Activated naive CD4-positive, alpha-beta T cell treated with anti-CD3 and anti-CD28 coated beads, Interleukin-2, amount 50 U/mL, for 24 hours (primary cell): ENCODE data around the gene IP6K1.
"Not testable (repeated sequence)": the region's sequence is repeated elsewhere in the genome, so short reads cannot be mapped to it uniquely, and the experiment has no call there.

Experiments used
- H3K27ac Mint-ChIP-seq: one replicate; pipeline ENCODE4 v1.8.0; 2021; ENCODE audit warnings: mild to moderate bottlenecking, mixed read lengths
- H3K27me3 Mint-ChIP-seq: one replicate; pipeline ENCODE4 v1.8.0; 2021; ENCODE audit warnings: mixed read lengths
- H3K36me3 Mint-ChIP-seq: one replicate; pipeline ENCODE4 v1.8.0; 2021; ENCODE audit warnings: mixed read lengths
- H3K4me1 Mint-ChIP-seq: one replicate; pipeline ENCODE4 v1.8.0; 2021; ENCODE audit warnings: mixed read lengths
- H3K4me3 Mint-ChIP-seq: one replicate; pipeline ENCODE4 v1.8.0; 2021; ENCODE audit warnings: mild to moderate bottlenecking, mixed read lengths
- H3K9me3 Mint-ChIP-seq: one replicate; pipeline ENCODE4 v1.8.0; 2021; ENCODE audit warnings: mixed read lengths

The IP6K1 gene

DNA sequence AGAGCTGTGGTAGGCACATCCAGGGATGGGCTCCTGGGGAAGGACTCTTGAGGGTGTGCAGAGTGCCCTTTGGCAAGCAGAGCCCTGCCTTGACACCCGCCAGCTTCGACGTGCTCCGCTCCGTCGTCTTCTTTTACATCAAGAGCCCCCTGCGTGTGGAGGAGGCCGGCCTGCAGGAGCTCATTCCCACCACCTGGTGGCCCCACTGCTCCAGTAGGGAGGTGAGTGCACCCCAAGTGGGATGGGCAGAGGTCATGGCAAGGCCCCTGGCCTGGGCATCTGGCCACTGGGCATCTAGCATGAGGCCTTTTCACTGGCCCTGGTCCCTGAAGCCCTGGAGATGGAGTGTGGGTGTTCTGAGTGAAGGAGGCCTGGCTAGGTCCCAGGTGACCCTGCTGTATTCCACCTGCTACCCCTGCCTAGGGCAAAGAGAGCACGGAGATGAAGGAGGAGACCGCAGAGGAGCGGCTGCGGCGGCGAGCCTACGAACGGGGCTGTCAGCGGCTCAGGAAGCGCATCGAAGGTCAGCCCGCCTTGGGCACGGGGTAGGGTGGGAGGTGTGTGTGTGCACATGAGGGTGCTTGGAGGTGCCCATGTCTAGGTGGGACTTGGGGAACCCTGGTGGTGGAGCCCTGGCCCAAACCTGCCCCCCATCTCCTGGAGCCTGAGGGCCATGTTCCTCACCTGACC lies 84.8 kb downstream of the IP6K1 start:
- H3K9me3 Mint-ChIP-seq, result no peaks in the 10 kb centered on the region

DNA sequence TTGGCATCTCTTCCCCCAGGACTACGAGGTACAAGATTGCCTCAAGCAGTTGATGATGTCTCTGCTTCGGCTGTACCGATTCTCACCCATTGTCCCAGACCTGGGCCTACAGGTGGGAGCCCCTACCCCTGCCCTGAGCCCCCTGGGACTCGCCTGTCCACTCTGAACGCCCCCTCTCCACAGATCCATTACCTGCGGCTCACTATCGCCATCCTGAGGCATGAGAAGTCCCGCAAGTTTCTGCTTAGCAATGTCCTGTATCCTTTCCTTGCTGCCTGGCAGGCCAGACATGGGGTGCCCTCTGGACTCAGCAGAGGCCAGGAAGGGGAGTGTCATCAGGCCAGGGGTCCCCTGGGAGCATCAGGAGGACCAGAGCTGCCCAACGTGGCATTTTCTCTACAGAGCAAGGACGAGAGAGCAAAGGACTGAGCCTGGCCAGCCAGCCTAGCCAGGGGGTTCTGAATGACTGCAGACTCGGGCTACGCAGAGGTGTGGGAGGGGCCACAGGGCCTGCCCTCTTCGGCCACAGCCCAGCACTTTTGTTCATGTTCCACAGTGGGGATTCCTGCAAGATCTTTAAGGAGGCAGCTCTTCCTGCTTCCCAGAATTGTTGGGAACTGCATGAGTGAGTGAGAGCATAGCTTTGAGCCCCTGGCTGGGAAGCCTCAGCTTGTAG lies 85.8 kb downstream of the IP6K1 start:
- H3K36me3 Mint-ChIP-seq, result no peaks in the 10 kb centered on the region
- H3K4me3 Mint-ChIP-seq, result no peak overlapping the region
- no peaks in the 10 kb centered on the region for H3K4me1 Mint-ChIP-seq
- H3K27me3 Mint-ChIP-seq, result no peaks in the 10 kb centered on the region
- no peak overlapping the region for H3K27ac Mint-ChIP-seq
- H3K9me3 Mint-ChIP-seq, result no peaks in the 10 kb centered on the region

More for the DNA sequence above, 84.8 kb downstream of the IP6K1 start:
- Mint-ChIP-seq H3K4me1 (no peaks in the 10 kb centered on the region), H3K4me3 (no peak overlapping the region), H3K27ac (no peak overlapping the region), H3K36me3 (no peaks in the 10 kb centered on the region), H3K27me3 (no peaks in the 10 kb centered on the region)

DNA sequence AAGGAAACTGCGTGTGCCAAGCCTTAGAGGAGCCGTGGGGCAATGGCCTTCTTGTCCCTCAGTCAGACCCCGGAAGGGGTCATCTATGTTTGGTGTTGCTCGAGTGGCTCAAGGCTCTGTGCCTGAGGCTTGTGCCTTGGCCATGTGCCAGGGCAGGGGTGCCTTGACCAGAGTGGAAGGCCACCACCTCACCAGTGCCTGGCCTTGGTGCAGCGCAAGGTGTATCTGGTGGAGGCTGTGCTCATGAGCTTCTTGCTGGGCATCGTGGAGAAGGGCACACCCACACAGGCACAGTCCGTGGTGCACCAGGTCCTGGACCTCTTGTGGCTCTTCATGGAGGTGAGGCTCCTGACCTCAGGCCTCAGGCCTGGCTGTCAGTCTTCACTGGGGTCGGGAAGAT lies 86.3 kb downstream of the IP6K1 start:
- Mint-ChIP-seq H3K27me3 (no peaks in the 10 kb centered on the region), H3K36me3 (no peaks in the 10 kb centered on the region)

DNA sequence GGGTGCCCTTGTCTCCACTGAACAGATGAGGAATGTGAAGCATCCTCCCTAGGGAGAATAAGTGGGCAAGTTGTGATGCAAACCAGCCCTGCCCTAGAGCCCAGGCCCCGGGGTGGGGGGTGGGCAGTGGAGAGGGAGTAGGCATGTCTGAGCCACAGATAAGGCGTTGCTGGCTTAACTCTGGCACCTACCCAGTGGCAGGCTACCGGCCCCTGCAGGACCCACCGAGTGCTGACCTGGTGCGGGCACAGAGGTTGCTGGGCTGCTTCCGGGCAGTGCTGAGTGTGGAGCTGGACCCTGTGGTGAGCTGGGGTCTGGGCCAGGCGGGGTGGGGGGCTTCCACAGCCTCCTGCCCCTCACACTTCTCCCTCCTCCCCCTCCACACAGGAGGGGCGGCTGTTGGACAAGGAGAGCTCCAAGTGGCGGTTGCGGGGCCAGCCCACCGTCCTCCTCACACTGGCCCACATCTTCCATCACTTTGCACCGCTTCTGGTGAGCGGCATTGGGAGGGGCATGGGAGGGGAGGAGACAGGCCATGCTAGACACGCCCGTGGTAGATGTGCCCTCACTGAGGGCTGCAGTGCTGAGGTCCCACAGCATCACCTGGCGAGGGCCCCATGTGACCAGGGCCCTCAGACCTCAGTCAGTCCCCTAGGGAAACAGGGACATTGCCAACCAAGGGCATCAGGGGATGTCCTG lies 86.9 kb downstream of the IP6K1 start:
- Mint-ChIP-seq H3K4me3 (no peak overlapping the region), H3K4me1 (no peaks in the 10 kb centered on the region), H3K9me3 (no peaks in the 10 kb centered on the region), H3K27ac (no peak overlapping the region), H3K36me3 (no peaks in the 10 kb centered on the region), H3K27me3 (no peaks in the 10 kb centered on the region)

More for the DNA sequence above, 86.3 kb downstream of the IP6K1 start:
- Mint-ChIP-seq H3K27ac (no peak overlapping the region), H3K9me3 (no peaks in the 10 kb centered on the region), H3K4me1 (no peaks in the 10 kb centered on the region), H3K4me3 (no peak overlapping the region)

DNA sequence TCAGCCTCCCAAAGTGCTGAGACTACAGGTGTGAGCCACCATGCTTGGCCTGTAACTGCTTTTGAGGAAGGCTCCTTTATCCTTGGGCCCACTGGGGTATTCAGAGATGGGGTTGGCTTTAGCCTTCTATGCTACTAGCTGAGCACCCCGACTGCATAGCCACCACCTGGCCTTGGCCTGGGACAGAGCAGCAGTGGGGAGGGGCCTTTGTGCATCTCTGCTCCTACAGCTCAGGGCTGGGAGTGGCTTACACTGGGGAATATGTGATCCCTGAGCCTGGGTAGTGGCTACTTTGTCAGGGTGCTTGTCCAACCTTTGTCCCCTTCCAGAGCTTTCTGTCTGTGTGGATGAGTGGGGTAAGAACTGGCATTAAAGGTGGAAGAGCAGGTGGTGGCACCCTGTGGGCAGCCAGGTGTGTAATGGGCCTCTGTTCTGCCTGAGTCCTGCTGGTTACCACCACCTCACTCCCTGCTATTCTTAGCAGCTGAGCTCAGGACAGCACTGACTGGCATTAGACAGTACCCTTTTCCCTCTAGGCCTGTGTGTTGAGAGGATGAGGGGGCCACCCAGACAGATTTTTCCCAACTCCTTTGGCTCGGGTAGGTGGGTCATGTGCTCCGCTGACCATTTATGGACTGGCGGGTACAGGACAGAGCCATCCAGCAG lies 90.9 kb downstream of the IP6K1 start:
- not testable (repeated sequence) for H3K27ac Mint-ChIP-seq, H3K36me3 Mint-ChIP-seq, H3K27me3 Mint-ChIP-seq, H3K4me3 Mint-ChIP-seq, H3K9me3 Mint-ChIP-seq
- peaks cover 22% of the 10 kb centered on the region for H3K4me1 Mint-ChIP-seq

DNA sequence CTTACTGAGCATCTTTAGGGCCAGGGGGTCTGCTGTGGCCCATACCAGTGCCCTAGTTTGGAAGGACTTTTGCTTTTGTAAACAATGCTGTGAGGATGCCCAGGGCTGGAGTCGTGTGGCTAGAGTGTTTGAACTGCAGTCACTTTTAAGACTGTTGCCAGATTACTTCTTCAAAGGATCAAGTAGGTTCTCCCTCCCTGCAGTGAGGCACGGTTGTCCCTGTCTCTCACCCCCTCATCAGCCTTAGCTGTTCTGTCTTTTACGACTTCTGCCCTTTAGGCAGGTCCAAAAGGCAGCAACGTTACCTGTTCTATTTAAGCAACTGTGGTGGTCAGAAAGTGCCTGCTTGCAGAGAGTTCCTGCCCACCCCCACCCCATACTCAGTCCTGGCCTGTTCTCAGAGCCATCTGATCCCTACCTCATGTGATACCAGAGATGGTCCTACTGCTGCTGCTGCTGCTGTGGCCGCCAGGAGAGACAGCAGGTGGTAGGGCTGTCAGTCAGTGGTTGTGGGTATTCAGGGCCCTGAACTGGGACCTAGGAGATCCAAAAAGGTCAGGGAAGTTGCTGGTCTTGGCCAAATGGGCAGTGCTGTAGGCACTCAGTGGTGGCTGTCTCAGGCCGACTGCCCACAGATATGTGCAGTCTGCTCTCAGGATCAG lies 91.8 kb downstream of the IP6K1 start:
- not testable (repeated sequence) for H3K36me3 Mint-ChIP-seq, H3K9me3 Mint-ChIP-seq, H3K27ac Mint-ChIP-seq, H3K27me3 Mint-ChIP-seq, H3K4me3 Mint-ChIP-seq
- peaks cover 30% of the 10 kb centered on the region for H3K4me1 Mint-ChIP-seq

DNA sequence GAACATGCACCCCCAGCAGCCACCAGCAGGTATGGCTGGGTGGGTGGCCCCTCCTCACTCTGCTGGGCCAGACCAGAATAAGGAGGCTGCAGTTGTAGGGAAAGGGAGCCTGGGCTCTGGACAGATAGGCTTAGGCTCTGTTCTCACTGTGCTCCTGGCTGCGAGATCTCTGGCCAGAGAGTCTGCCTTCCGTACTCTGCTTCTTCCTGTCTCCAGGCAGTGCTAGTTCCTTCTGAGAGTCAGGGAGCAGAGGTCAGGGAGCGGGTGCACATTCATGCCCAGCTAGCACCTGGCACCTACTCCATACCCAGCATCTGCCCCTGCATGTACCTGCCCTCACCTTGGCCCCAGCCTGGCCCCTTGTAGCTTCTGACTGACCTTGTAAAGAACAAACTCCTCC lies 94.9 kb downstream of the IP6K1 start:
- not testable (repeated sequence) for H3K4me3 Mint-ChIP-seq, H3K27ac Mint-ChIP-seq, H3K36me3 Mint-ChIP-seq, H3K9me3 Mint-ChIP-seq, H3K27me3 Mint-ChIP-seq
- H3K4me1 Mint-ChIP-seq, result peaks cover 41% of the 10 kb centered on the region

DNA sequence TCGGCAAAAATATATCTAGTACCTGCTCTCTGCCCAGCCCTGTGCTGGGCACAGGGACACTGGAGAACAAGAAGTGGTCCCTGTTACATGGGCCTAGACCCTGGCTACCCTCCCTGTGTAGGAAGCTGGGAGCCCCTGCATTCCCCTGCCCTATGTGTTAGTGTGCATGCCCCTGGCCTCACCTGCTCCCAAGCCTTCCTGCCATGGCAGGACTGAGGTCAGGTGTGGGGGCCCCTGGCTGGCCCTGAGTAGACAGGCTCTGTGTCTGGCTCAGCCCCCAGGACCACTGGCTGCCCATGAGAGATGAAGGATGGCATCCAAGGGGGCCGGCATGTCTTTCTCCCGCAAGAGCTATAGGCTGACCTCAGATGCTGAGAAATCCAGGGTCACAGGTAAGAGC lies 95.5 kb downstream of the IP6K1 start:
- H3K9me3 Mint-ChIP-seq, H3K27me3 Mint-ChIP-seq, H3K27ac Mint-ChIP-seq, H3K36me3 Mint-ChIP-seq: not testable (repeated sequence)
- Mint-ChIP-seq H3K4me1 (peaks cover 41% of the 10 kb centered on the region), H3K4me3 (peak overlapping the region; percentile 97)

DNA sequence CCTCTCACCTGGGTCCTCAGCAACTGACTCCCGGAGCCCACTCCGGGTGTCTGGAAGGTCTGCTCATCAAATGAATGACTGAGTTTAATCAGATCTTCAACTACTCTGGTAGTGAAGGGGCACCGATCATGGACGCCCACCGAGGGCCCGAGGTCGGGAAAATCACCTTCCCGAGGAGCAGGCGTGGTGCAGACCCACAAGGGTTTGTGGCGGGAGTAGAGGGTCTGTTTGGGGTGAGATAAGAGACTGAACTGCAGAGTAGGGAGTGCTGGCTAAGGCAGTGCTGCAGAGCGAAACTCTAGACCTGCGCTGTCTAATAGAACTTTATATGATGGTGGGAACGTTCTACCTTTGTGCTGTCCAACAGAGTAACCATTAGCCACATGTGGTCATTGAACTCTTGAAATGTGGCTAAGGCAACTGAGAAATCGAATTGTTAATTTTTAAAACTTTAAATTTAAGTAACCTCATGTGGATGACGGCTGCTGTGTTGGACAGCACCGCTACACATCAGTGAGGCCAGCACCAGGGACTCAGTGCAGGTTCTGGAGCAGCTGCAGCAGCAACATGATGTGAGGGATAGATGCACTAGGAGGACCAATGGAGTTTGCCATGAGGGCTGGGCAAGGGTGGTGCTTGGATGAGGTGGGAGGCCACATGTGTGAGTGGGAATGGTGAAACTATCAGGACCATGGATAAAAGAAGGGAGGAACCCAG lies 96.3 kb downstream of the IP6K1 start:
- not testable (repeated sequence) for H3K9me3 Mint-ChIP-seq, H3K27me3 Mint-ChIP-seq, H3K36me3 Mint-ChIP-seq
- Mint-ChIP-seq H3K27ac (peak overlapping the region; percentile 94), H3K4me3 (peak overlapping the region; percentile 97), H3K4me1 (peaks cover 46% of the 10 kb centered on the region)

DNA sequence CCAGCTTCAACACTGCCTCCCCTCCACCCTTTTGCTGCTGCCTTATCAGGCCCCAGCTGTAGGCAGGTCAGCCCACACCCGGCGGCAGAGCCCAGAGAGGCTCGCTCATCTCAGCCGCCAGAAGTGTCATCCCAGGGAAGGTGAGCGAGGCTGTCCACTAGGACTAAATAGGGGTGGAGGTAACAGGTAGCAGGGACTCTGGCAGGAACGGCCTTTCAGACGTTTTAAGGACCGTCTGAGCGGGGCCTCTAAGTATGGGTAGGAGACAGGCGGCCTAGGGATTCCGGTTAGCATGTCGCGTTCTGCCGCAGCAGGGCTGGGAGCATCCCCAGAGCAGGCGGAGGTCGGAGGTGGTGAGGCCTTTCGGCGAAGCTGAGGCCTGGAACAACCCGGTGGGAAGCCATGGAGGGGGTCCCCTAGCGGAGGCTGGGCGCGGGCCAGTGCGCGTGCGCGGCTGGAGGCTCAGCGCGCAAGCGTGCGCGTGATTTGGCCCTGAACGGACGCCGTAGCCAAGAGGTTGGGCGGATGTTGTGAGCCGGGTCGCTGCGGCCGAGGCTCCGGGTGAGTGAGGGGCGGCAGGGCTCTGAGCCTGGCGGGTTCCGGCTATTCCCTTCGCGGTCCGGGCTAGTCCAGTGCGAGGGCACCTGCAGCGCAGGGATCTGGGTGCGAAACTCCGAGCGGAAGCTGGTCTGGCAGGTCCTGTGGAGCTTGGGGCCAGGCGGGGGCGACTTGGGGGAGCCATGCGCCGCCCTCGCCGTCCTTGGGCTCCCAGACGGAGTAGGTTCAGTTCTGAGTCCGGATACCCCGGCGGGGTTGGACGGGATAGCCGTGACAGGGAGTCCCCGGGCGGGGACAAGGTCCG lies 97.1 kb downstream of the IP6K1 start, which contains the start of the genes MST1 and RNF123:
Gene MST1, minus strand, starts transcription at position 429 of the 862 bp plus-strand sequence. CDS start 783 bp downstream, outside the sequence.
Gene RNF123, plus strand, starts transcription at position 512 of the 862 bp plus-strand sequence. CDS start 1,609 bp downstream, outside the sequence.
- Mint-ChIP-seq H3K9me3 (no peaks in the 10 kb centered on the region), H3K36me3 (no peaks in the 10 kb centered on the region), H3K27ac (peak within 1 kb of the TSS; percentile 94), H3K4me1 (peaks cover 45% of the 10 kb centered on the region), H3K4me3 (peak within 1 kb of the TSS; percentile 97), H3K27me3 (no peaks in the 10 kb centered on the region)

DNA sequence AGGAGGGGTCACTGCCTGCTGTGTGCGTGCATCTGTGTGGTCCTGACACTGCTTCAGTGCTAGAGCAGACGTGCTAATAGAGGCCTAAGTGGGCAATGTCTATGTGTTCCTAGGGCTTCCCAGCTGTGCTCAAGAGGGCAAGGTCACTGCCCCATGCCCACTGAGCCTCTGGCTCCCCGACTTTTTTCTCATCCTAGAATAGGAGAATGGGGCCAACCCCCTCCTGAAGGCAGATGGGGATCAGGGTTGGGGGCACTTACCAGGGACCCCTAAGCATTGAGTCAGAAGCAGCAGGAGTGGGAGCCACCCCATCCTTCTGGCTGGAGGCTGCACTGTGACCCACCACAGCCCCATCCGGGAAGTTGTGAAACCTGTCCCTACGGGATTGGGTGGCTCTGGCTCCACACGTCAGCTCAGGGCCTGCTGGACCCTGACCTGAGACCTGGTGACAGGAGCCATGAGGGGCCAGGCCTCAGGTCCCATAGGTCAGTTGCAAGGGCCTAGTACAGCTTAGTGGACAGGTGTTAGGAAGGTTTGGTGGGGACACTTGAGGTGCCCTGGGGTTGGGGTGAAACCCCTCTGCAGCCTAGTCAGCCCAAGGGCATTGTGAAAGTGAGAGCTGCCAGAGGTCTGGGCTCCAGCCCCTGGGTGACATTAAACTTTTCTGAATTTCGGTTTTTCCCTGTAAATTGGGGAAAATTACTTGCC lies 97.8 kb downstream of the IP6K1 start:
- H3K27me3 Mint-ChIP-seq, H3K36me3 Mint-ChIP-seq, H3K9me3 Mint-ChIP-seq: not testable (repeated sequence)
- Mint-ChIP-seq H3K27ac (peak overlapping the region; percentile 94), H3K4me3 (peak overlapping the region; percentile 97), H3K4me1 (peaks cover 37% of the 10 kb centered on the region)

DNA sequence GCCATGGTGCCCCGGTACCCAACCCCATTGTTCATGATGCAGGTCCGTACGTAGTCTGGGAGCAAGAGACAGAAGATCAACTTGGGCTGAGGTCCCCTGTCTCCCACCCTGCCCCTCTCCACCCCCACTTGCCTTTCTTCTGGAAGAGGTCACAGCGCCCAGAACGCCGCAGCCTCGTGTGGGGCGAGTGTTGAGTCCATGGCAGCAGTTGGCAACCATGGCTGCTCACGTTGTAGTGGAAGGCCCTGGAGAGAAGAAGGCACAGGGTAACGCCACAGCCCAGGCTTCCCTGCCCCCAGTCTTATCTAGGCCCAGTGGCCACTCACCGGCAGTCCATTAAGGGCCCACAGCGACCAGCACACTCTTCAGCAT lies 98.9 kb downstream of the IP6K1 start:
- H3K36me3 Mint-ChIP-seq, H3K27ac Mint-ChIP-seq, H3K27me3 Mint-ChIP-seq, H3K9me3 Mint-ChIP-seq: not testable (repeated sequence)
- peak overlapping the region; percentile 57 for H3K4me3 Mint-ChIP-seq
- peaks cover 33% of the 10 kb centered on the region for H3K4me1 Mint-ChIP-seq

DNA sequence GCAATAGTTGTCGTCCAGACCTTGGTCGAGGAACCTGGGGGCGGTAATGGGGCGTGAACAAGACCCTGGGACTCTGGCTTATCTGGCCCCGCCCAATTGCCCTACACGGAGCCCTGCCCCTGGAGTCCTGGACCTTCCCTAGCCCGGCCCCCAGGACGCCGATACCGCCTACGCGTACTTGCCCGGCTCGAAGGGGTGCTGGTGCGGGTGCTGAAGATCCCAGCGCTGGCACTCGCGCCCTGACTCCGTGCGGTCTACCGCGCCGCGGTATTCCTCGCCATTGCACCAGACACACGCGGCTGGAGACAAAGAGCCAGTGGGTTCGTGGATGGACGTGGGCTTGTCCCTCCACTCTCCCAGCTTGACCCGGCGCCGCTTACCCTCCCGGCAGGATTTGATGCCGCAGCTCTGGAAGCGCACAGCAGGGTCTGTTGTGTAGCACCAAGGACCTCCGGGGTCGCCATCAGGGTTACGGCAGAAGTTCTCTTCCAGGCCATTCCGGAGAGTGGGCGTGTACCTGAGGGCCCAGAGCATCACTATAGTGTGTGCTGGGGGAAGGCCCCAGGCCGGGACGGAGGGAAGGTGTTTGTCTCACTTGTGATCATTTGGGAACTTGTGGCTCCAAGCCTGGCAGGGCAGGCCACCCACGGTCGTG lies 99.4 kb downstream of the IP6K1 start:
- not testable (repeated sequence) for H3K9me3 Mint-ChIP-seq
- Mint-ChIP-seq H3K4me3 (peak overlapping the region; percentile 57), H3K4me1 (peaks cover 32% of the 10 kb centered on the region)

More for the DNA sequence above, 99.4 kb downstream of the IP6K1 start:
- H3K27ac Mint-ChIP-seq, H3K27me3 Mint-ChIP-seq, H3K36me3 Mint-ChIP-seq: not testable (repeated sequence)
